Heart left ventricle (tissue), 13 donors: ENCODE results near the gene SKIC8.

Experiments
- CTCF ChIP-seq, 12 donors: fragments of 200-600 bp; sonication (generic) in 4 of 12; IDR thresholded peaks; one replicate each; pipeline versions ENCODE4 v1.5.0 to v1.8.0; 2018 to 2022; ENCODE audit warnings: antibody characterized with exemption in 12 of 12, mild to moderate bottlenecking in 5 of 12
- POLR2A ChIP-seq, 2 donors: fragments of 450-650 bp; IDR thresholded peaks; one replicate each; pipeline ENCODE4 v1.6.1; 2017; ENCODE audit warnings: antibody characterized with exemption in 2 of 2, mild to moderate bottlenecking in 2 of 2, moderate library complexity in 2 of 2
- donor health status: ischemic (EF 13 %, LVEDD 7.1; RV severe dilation, severe dysfunction).
- donor health status: DM: no; HTN: yes; CAD: no.
- donor health status: DM: no; HTN: no; CAD: no.
- donor health status: ischemic (EF 25% LVEDD 6.9; RV normal size, moderate dysfunction).
- donor health status: ischemic (EF 25% LVEDD 5.7; RV mildly dilated, moderate dysfunction).
- donor health status: ischemic (EF 35%, LVEDD 5.7; RV mildly dilated, moderate dysfunction).
- donor health status: nonischemic (EF 11% LVEDD 7.7; RV severe dilation, severe dysfunction).
- donor health status: DM: yes; HTN: yes; CAD: no.
- donor health status: PGD.
- donor health status: ischemic (EF 29% LVEDD 5.4; RV normal size, mild dysfunction).
- donor health status: nonischemic (EF 23%, LVEDD 6.1; RV moderate dilation, normal function).

- no peak for TF ChIP-seq CTCF (IDR thresholded peaks at IDR 0.05)
- no peak for TF ChIP-seq POLR2A (IDR thresholded peaks at IDR 0.05)
Measured at GRCh38 chr15:78304216-78305066, 5.0 kb upstream of the SKIC8 start.
